ENCODE measurements around the gene IPO5. TPM values are rescaled to one million over a fixed set of nuclear protein-coding genes. Genes with fewer than 3 reads are reported as not detected.
"Not testable (repeated sequence)": the region's sequence is repeated elsewhere in the genome, so short reads cannot be mapped to it uniquely, and the experiment has no call there.

Gene IPO5
- total RNA-seq, 4 donors from 2014 or later: 119 to 144 (median 130) TPM

DNA sequence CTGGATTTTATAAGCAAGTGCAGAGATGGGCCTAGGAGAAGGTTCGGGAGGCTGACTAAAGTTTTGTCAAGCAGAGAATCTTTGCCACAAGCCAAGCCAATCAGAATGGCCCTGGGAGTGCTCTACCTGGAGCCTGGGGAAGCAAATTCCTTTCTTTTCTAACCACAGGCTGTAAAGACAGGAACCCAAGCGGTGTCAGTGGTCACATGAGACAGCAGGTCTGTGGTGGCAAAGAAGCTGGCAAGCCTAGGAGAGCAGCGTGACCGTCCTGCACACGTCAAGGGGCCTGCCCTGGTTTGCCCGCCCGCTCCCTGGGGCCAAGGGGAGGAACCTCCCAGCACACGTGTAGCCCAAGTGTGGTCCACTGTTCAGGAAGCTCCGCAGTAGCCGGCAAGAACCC lies 90.8 kb downstream of the IPO5 start:
- Histone ChIP-seq H3K4me3 (no peak overlapping the region), H3K36me3 (no peaks in the 10 kb centered on the region), H3K27ac (replicated peaks in 1 of 4) (no peak overlapping the region), H3K4me1 (no peaks in the 10 kb centered on the region), H3K9me3 (no peaks in the 10 kb centered on the region), H3K27me3 (no peaks in the 10 kb centered on the region)
- TF ChIP-seq, protein P1, sequence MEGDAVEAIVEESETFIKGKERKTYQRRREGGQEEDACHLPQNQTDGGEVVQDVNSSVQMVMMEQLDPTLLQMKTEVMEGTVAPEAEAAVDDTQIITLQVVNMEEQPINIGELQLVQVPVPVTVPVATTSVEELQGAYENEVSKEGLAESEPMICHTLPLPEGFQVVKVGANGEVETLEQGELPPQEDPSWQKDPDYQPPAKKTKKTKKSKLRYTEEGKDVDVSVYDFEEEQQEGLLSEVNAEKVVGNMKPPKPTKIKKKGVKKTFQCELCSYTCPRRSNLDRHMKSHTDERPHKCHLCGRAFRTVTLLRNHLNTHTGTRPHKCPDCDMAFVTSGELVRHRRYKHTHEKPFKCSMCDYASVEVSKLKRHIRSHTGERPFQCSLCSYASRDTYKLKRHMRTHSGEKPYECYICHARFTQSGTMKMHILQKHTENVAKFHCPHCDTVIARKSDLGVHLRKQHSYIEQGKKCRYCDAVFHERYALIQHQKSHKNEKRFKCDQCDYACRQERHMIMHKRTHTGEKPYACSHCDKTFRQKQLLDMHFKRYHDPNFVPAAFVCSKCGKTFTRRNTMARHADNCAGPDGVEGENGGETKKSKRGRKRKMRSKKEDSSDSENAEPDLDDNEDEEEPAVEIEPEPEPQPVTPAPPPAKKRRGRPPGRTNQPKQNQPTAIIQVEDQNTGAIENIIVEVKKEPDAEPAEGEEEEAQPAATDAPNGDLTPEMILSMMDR (IDR thresholded peaks at IDR 0.05): no peak
- TF ChIP-seq POLR2AphosphoS5 (IDR thresholded peaks at IDR 0.05) (no peak), POLR2A (IDR thresholded peaks at IDR 0.05; ENCODE audit: low read depth) (no peak), EP300 (IDR thresholded peaks at IDR 0.05) (no peak)
- intact Hi-C loops (cut with DNase I): no loop called here
- no peak for DNase-seq (ENCODE audit: extremely low spot score)
- 72% methylated on average over 4 of the region's 10 CpGs for WGBS

GRCh38 chr13:98047785-98048184 lies 94.3 kb downstream of the IPO5 start:
- H3K4me1 ChIP-seq; H3K27ac ChIP-seq (replicated peaks in 1 of 4); intact Hi-C loops (cut with DNase I); H3K9me3 ChIP-seq; DNase-seq (ENCODE audit: extremely low spot score); H3K36me3 ChIP-seq; H3K4me3 ChIP-seq: not testable (repeated sequence)
- 69% methylated on average over 12 of the region's 12 CpGs for WGBS
- peaks cover 0 to 12% (median 0%) of the 10 kb centered on the region in 4 donors for H3K27me3 ChIP-seq

DNA sequence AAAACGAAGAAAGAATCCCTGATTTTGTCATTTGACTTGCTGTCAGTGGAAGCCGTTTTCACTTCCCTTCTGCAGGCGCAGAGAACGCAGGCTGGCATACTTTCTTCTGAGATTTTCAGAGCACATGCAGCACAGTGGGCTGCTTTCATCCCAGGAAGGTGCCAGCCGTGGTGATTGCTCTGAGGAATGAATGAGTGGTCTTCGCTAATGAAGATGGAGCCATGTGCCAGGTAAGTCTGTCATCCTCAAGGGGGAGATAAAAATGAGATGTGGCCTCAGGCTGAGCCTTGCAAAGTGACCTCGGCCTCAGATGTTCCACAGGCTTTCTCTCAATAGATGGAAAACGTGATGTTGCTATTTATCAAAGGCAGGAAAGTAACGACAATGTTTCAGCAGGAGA lies 94.8 kb downstream of the IPO5 start:
- WGBS: 59% methylated on average over 9 of the region's 9 CpGs
- Histone ChIP-seq H3K36me3 (no peaks in the 10 kb centered on the region), H3K27ac (replicated peaks in 1 of 4) (no peak overlapping the region), H3K9me3 (peaks cover 0 to 5% (median 0%) of the 10 kb centered on the region in 4 donors), H3K4me3 (no peak overlapping the region), H3K4me1 (no peaks in the 10 kb centered on the region), H3K27me3 (peaks cover 0 to 12% (median 0%) of the 10 kb centered on the region in 4 donors)
- intact Hi-C loops (cut with DNase I): no loop called here
- no peak for DNase-seq (ENCODE audit: extremely low spot score)
- TF ChIP-seq EP300 (IDR thresholded peaks at IDR 0.05): no peak
- TF ChIP-seq POLR2AphosphoS5 (IDR thresholded peaks at IDR 0.05): no peak
- TF ChIP-seq, protein P1 (IDR thresholded peaks at IDR 0.05): no peak
- no peak for TF ChIP-seq POLR2A (IDR thresholded peaks at IDR 0.05; ENCODE audit: low read depth)

- no peak overlapping the region for H3K4me3 ChIP-seq
- DNase-seq (ENCODE audit: extremely low spot score): no peak
- H3K4me1 ChIP-seq: no peaks in the 10 kb centered on the region
- WGBS: 58% methylated on average over 6 of the region's 6 CpGs
- peaks cover 0 to 5% (median 0%) of the 10 kb centered on the region in 4 donors for H3K9me3 ChIP-seq
- H3K36me3 ChIP-seq: no peaks in the 10 kb centered on the region
- intact Hi-C loops (cut with DNase I): no loop called here
- no peak overlapping the region for H3K27ac ChIP-seq (replicated peaks in 1 of 4)
- TF ChIP-seq POLR2A (IDR thresholded peaks at IDR 0.05; ENCODE audit: low read depth) (no peak), POLR2AphosphoS5 (IDR thresholded peaks at IDR 0.05) (no peak), EP300 (IDR thresholded peaks at IDR 0.05) (no peak)
- TF ChIP-seq, protein P1 (IDR thresholded peaks at IDR 0.05): no peak
- peaks cover 0 to 17% (median 0%) of the 10 kb centered on the region in 4 donors for H3K27me3 ChIP-seq
Observed at GRCh38 chr13:98050041-98050466, 96.6 kb downstream of the IPO5 start.

GRCh38 chr13:98052412-98052811 lies 98.9 kb downstream of the IPO5 start:
- no peak overlapping the region for H3K27ac ChIP-seq (replicated peaks in 1 of 4)
- H3K4me1 ChIP-seq: no peaks in the 10 kb centered on the region
- peaks cover 0 to 17% (median 0%) of the 10 kb centered on the region in 4 donors for H3K27me3 ChIP-seq
- H3K4me3 ChIP-seq: no peak overlapping the region
- H3K9me3 ChIP-seq: peaks cover 0 to 5% (median 0%) of the 10 kb centered on the region in 4 donors
- TF ChIP-seq EP300 (IDR thresholded peaks at IDR 0.05) (no peak), POLR2AphosphoS5 (IDR thresholded peaks at IDR 0.05) (no peak), POLR2A (IDR thresholded peaks at IDR 0.05; ENCODE audit: low read depth) (no peak)
- TF ChIP-seq, protein P1 (IDR thresholded peaks at IDR 0.05): no peak
- H3K36me3 ChIP-seq: no peaks in the 10 kb centered on the region
- intact Hi-C loops (cut with DNase I): no loop called here
- 94% methylated on average over 6 of the region's 6 CpGs for WGBS
- DNase-seq (ENCODE audit: extremely low spot score): no peak

All from esophagus muscularis mucosa (tissue), 4 donors.